Tibial artery (tissue), 4 donors: Measurements from ENCODE around the gene COX6A1.

Experiments used
- DNase-seq, 2 donors: peaks; one replicate each; pipeline ENCODE4 v3.0.0-alpha.2; 2019
- H3K27ac ChIP-seq, 2 donors: fragments of 200-600 bp; sonication (generic) in 1 of 2; 1 replicate in 1 of 2; 2 replicates in 1 of 2; pipeline ENCODE4 v1.5.1; 2018 to 2019; ENCODE audit warnings: mild to moderate bottlenecking in 1 of 2
- H3K27me3 ChIP-seq, 2 donors: fragments of 200-600 bp; sonication (generic) in 1 of 2; one replicate each; pipeline versions ENCODE4 v1.5.1 to v1.6.0; 2016 to 2019
- H3K36me3 ChIP-seq, 3 donors: fragments of 200-600 bp; sonication (generic) in 2 of 3; one replicate each; pipeline ENCODE4 v1.5.1; 2016 to 2019; ENCODE audit warnings: mild to moderate bottlenecking in 2 of 3
- H3K4me1 ChIP-seq, 4 donors: fragments of 200-600 bp; sonication (generic) in 2 of 4; 1 replicate in 3 of 4; 2 replicates in 1 of 4; pipeline ENCODE4 v1.5.1; 2016 to 2019
- H3K4me3 ChIP-seq, 2 donors: fragments of 200-600 bp; sonication (generic) in 1 of 2; 1 replicate in 1 of 2; 2 replicates in 1 of 2; pipeline ENCODE4 v1.5.1; 2018 to 2019; ENCODE audit warnings: mild to moderate bottlenecking in 2 of 2
- H3K9me3 ChIP-seq, 3 donors: fragments of 200-600 bp; sonication (generic) in 1 of 3; one replicate each; pipeline ENCODE4 v1.5.1; 2016 to 2019
- CTCF ChIP-seq, 2 experiments: fragments of 200-600 bp in 1 of 2; fragments of 450-650 bp in 1 of 2; IDR thresholded peaks; one replicate each; pipeline ENCODE4 v1.5.1; 2017 to 2019; ENCODE audit warnings: antibody characterized with exemption in 2 of 2, mild to moderate bottlenecking in 1 of 2, moderate library complexity in 1 of 2
- intact Hi-C: fragments of 100-400 bp; cut with DNase I; formaldehyde crosslinking; loops from one replicate; pipeline ENCODE4 v1.15.0; 2023; ENCODE audit warnings: low total_unique reads

Gene COX6A1

GRCh38 chr12:120465756-120466155 is 27.8 kb downstream of the COX6A1 start:
- H3K4me1 ChIP-seq: peaks cover 0 to 39% (median 19%) of the 10 kb centered on the region in 4 donors
- peaks cover 47 to 63% (median 50%) of the 10 kb centered on the region in 3 donors for H3K36me3 ChIP-seq
- H3K27ac ChIP-seq: no peak overlapping the region
- H3K9me3 ChIP-seq: no peaks in the 10 kb centered on the region
- no peak for DNase-seq
- no peak overlapping the region for H3K4me3 ChIP-seq
- no peak for TF ChIP-seq CTCF (IDR thresholded peaks at IDR 0.05)
- H3K27me3 ChIP-seq: no peaks in the 10 kb centered on the region
- intact Hi-C loops: no loop called here

- Histone ChIP-seq H3K4me3 (no peak overlapping the region), H3K36me3 (peaks cover 38 to 53% (median 40%) of the 10 kb centered on the region in 3 donors), H3K27ac (no peak overlapping the region), H3K9me3 (no peaks in the 10 kb centered on the region), H3K27me3 (no peaks in the 10 kb centered on the region), H3K4me1 (peaks cover 0 to 39% (median 19%) of the 10 kb centered on the region in 4 donors)
- intact Hi-C loops: no loop called here
- peak; percentile 21 to 42 for TF ChIP-seq CTCF (IDR thresholded peaks at IDR 0.05)
- no peak for DNase-seq
These were observed 28.8 kb downstream of the COX6A1 start for GRCh38 chr12:120466560-120467315.

GRCh38 chr12:120467439-120467838 is 29.5 kb downstream of the COX6A1 start:
- H3K27me3 ChIP-seq: no peaks in the 10 kb centered on the region
- H3K27ac ChIP-seq: no peak overlapping the region
- no peaks in the 10 kb centered on the region for H3K9me3 ChIP-seq
- no peak for DNase-seq
- peaks cover 0 to 39% (median 19%) of the 10 kb centered on the region in 4 donors for H3K4me1 ChIP-seq
- TF ChIP-seq CTCF (IDR thresholded peaks at IDR 0.05): no peak
- peaks cover 31 to 46% (median 33%) of the 10 kb centered on the region in 3 donors for H3K36me3 ChIP-seq
- no peak overlapping the region for H3K4me3 ChIP-seq
- intact Hi-C loops: no loop called here

- H3K36me3 ChIP-seq: peaks cover 22 to 37% (median 24%) of the 10 kb centered on the region in 3 donors
- no peaks in the 10 kb centered on the region for H3K9me3 ChIP-seq
- TF ChIP-seq CTCF (IDR thresholded peaks at IDR 0.05): no peak
- intact Hi-C loops: no loop called here
- DNase-seq: peak; percentile 31 to 69
- H3K27me3 ChIP-seq: no peaks in the 10 kb centered on the region
- peaks cover 0 to 39% (median 19%) of the 10 kb centered on the region in 4 donors for H3K4me1 ChIP-seq
- peak overlapping the region; percentile 93 to 94 for H3K27ac ChIP-seq
- peak overlapping the region; percentile 95 to 98 for H3K4me3 ChIP-seq
These were observed 30.5 kb downstream of the COX6A1 start for GRCh38 chr12:120468325-120468820.

- H3K4me1 ChIP-seq: peaks cover 0 to 43% (median 19%) of the 10 kb centered on the region in 4 donors
- intact Hi-C loops: no loop called here
- peak overlapping the region; percentile 93 to 94 for H3K27ac ChIP-seq
- peak; percentile 28 to 73 for DNase-seq
- peaks cover 16 to 31% (median 18%) of the 10 kb centered on the region in 3 donors for H3K36me3 ChIP-seq
- no peaks in the 10 kb centered on the region for H3K27me3 ChIP-seq
- peak overlapping the region; percentile 95 to 98 for H3K4me3 ChIP-seq
- no peak for TF ChIP-seq CTCF (IDR thresholded peaks at IDR 0.05)
- no peaks in the 10 kb centered on the region for H3K9me3 ChIP-seq
These were observed 31.0 kb downstream of the COX6A1 start for GRCh38 chr12:120468821-120469449.
